Activated CD4-positive, alpha-beta T cell treated with anti-CD3 and anti-CD28 coated beads for 36 hours (primary cell): Measurements from ENCODE around the gene CACNA1C. TPM values are rescaled to one million over a fixed set of nuclear protein-coding genes. Genes with fewer than 3 reads are reported as not detected.

ENCODE experiments used
- ATAC-seq: fragments of 200-7000 bp; cut with Tn5 transposase; one replicate; pipeline ENCODE4 v1.10.0; 2021; ENCODE audit warnings: mild to moderate bottlenecking, moderate library complexity
- CTCF ChIA-PET: fragments of 350-600 bp; sonication (Branson Sonifier 250); formaldehyde crosslinking; loops from one replicate; lab custom pipeline; 2021; ENCODE audit warnings: antibody characterized with exemption; lab: Charles Lee
- POLR2A ChIA-PET: fragments of 350-600 bp; sonication (Branson Sonifier 250); formaldehyde crosslinking; loops from one replicate; lab custom pipeline; 2021; ENCODE audit warnings: antibody characterized with exemption, inconsistent platforms; lab: Charles Lee
- DNase-seq: peaks from one replicate; pipeline ENCODE4 v3.0.0-alpha.2; 2020
- H3K27ac Mint-ChIP-seq: one replicate; pipeline ENCODE4 v1.8.0; 2021; ENCODE audit warnings: mixed read lengths
- H3K27me3 Mint-ChIP-seq: one replicate; pipeline ENCODE4 v1.8.0; 2021; ENCODE audit warnings: mixed read lengths
- H3K36me3 Mint-ChIP-seq: one replicate; pipeline ENCODE4 v1.8.0; 2021; ENCODE audit warnings: low read depth, mixed read lengths
- H3K4me1 Mint-ChIP-seq: one replicate; pipeline ENCODE4 v1.8.0; 2021; ENCODE audit warnings: mixed read lengths
- H3K4me3 Mint-ChIP-seq: one replicate; pipeline ENCODE4 v1.8.0; 2021; ENCODE audit warnings: mild to moderate bottlenecking, moderate library complexity, mixed read lengths
- H3K9me3 Mint-ChIP-seq: one replicate; pipeline ENCODE4 v1.8.0; 2021; ENCODE audit warnings: low read depth, mixed read lengths
- intact Hi-C, 2 experiments: fragments of 100-400 bp; cut with DNase I in 1 of 2; cut with micrococcal nuclease in 1 of 2; formaldehyde crosslinking; loops; one replicate each; pipeline versions ENCODE4 v1.14.2 to v1.15.1; 2022 to 2024; cut with DNase I, micrococcal nuclease
- total RNA-seq, 2 experiments: library from RNA; stranded (reverse); gene quantifications; one replicate each; pipeline ENCODE4 v1.2.3, GENCODE V29; 2021

CACNA1C gene
- total RNA-seq, 2 experiments from 2014 or later = 0.11 TPM

DNA sequence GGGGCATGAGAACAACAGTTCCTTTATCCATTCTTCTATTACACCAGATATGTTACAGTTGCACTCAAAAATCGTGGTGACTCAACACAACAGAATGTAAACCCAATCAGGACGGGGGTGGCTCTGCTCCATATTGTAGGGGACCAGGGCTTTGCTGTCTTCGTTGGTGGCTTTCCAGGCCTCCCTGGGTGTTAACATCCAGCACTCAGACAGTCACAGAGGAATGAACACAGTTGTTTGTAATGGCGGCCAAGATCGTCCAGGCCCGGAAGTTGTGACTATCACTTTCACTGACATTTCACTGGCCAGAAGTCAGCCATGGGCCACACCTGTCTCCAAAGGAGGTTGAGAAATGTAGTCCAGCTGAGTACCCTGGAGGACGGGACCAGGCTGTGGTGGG is 204.1 kb downstream of the CACNA1C start:
- peaks cover 5% of the 10 kb centered on the region for H3K9me3 Mint-ChIP-seq
- ChIA-PET POLR2A (no interaction called here), CTCF (no interaction called here)
- H3K36me3 Mint-ChIP-seq = no peaks in the 10 kb centered on the region
- H3K27me3 Mint-ChIP-seq = no peaks in the 10 kb centered on the region
- peaks cover 6% of the 10 kb centered on the region for H3K4me1 Mint-ChIP-seq
- no peak overlapping the region for H3K27ac Mint-ChIP-seq
- H3K4me3 Mint-ChIP-seq = no peak overlapping the region
- ATAC-seq = no peak
- intact Hi-C loops = no loop called here
- DNase-seq = no peak

DNA sequence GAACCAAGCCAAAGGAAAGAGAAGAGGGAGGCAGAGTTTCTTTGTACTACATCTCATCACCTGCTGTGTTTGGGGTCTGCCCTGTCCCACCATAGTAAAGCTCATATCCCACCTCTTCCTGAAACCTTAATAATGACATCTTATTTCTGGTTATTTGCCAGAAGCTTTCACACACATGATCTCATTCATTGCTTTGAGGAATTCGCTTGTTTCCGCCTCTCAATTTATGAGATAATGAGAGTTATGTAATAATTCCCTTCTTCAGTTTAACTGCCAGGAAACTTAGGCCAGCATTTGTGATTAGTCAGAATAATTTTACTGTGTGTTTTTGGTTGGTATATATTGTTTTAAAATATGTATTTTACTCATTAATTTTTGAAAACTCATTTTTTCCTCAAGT is 205.2 kb downstream of the CACNA1C start:
- peaks cover 6% of the 10 kb centered on the region for H3K4me1 Mint-ChIP-seq

DNA sequence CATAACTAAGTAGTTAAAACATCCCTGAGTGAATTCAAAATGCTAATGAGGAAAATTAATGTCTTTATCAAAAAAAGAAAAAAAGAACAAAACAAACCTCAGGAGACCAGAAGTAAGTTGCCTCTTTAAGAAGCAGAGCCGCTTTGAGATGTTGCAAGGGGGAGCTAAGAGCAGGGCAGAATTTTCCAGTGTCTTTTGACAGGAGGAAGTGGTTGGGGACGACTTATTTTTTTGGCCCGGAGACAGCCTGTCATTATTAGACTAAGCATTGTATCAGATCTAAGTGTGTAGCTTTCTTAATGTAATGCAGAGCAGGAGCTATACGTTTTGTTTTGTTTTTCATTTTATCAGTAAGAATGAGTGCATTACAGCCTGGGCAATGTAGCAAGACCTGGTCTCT is 206.6 kb downstream of the CACNA1C start:
- Mint-ChIP-seq H3K4me1 (peaks cover 6% of the 10 kb centered on the region), H3K4me3 (no peak overlapping the region), H3K36me3 (no peaks in the 10 kb centered on the region), H3K27ac (no peak overlapping the region), H3K27me3 (no peaks in the 10 kb centered on the region), H3K9me3 (peaks cover 5% of the 10 kb centered on the region)
- ChIA-PET POLR2A (no interaction called here), CTCF (interaction anchor here (1.2 kb wide), 1 partner anchor 11 kb away, joined by 3 read pairs; no protein-coding TSS in a partner anchor)
- DNase-seq (no peak), ATAC-seq (no peak)
- intact Hi-C loops = no loop called here

More for the DNA sequence above, 205.2 kb downstream of the CACNA1C start:
- DNase-seq (no peak), ATAC-seq (no peak)
- intact Hi-C loops = no loop called here
- H3K4me3 Mint-ChIP-seq = no peak overlapping the region
- CTCF ChIA-PET = no interaction called here
- peaks cover 5% of the 10 kb centered on the region for H3K9me3 Mint-ChIP-seq
- H3K27ac Mint-ChIP-seq = no peak overlapping the region
- POLR2A ChIA-PET = no interaction called here
- no peaks in the 10 kb centered on the region for H3K27me3 Mint-ChIP-seq
- H3K36me3 Mint-ChIP-seq = no peaks in the 10 kb centered on the region

DNA sequence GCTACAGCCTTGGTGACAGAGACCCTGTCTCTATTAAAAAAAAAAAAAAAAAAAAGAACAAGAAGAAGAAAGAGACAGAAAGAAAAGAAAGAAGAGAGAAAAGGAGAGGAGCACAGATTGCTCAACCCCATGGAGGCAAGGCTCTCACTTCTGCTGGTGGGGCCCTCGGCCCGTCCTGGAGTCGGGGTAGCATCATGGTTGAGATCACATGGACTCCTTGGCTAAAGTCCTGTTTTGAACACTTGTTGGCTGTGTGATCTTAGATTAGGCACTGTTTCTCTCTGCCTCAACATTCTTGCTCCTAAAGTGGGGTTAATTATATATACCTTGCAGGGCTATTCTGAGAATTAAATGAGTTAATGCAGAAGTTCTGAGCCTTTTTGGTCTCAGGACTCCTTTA is 207.7 kb downstream of the CACNA1C start:
- Mint-ChIP-seq H3K4me3 (no peak overlapping the region), H3K27me3 (no peaks in the 10 kb centered on the region), H3K4me1 (peaks cover 6% of the 10 kb centered on the region), H3K36me3 (no peaks in the 10 kb centered on the region), H3K27ac (no peak overlapping the region), H3K9me3 (peaks cover 5% of the 10 kb centered on the region)
- CTCF ChIA-PET = interaction anchor here (0.8 kb wide), 1 partner anchor 470 kb away, joined by 4 read pairs; no protein-coding TSS in a partner anchor
- intact Hi-C loops = no loop called here
- DNase-seq = no peak
- no peak for ATAC-seq
- POLR2A ChIA-PET = no interaction called here

DNA sequence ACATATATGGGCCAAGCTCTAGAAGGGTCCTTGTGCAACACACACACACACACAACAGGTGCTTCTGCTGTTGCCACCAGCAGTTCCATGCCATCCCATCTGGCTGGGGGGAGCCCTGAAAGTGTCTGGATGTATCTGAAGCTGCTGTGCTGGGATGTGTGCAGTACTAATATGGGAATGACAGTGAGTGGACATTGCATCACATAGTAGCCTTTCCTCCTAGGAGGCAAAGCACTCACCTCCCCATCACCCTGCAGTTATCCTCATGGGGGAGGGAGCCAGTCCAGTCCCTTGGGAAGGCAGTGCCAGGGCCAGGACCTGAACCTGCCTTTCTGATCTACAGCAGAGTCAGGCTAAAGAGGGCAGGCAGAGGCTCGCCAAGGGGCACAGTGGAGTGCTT is 208.9 kb downstream of the CACNA1C start:
- POLR2A ChIA-PET = no interaction called here
- Mint-ChIP-seq H3K9me3 (no peaks in the 10 kb centered on the region), H3K4me1 (peaks cover 6% of the 10 kb centered on the region), H3K27me3 (no peaks in the 10 kb centered on the region), H3K4me3 (no peak overlapping the region), H3K36me3 (no peaks in the 10 kb centered on the region), H3K27ac (no peak overlapping the region)
- ATAC-seq (no peak), DNase-seq (no peak)
- intact Hi-C loops = no loop called here
- CTCF ChIA-PET = no interaction called here

DNA sequence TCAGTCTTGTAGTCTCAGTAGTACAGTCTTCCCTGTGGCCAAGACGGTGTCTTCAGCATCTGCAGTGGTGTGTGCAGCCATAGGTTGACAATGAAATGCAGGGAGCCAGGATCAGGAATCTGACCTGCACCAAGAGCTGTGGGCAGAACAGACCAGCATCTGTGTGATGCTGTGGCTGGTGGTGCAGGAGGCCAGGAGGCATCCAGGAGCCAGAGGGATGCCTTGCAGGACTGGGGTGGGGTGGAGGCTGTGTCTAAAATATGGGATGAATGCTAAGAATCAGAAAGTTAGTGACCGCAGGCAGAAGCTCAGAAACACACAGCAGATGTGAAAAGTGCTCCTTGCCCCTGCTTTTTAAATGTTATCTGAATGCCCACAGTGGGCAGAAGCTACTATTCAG is 209.7 kb downstream of the CACNA1C start:
- intact Hi-C loops = no loop called here
- POLR2A ChIA-PET = no interaction called here
- Mint-ChIP-seq H3K27me3 (no peaks in the 10 kb centered on the region), H3K4me1 (peaks cover 6% of the 10 kb centered on the region), H3K36me3 (no peaks in the 10 kb centered on the region), H3K4me3 (no peak overlapping the region), H3K9me3 (no peaks in the 10 kb centered on the region), H3K27ac (no peak overlapping the region)
- CTCF ChIA-PET = interaction anchor here (0.7 to 0.8 kb wide), 2 partner anchors 23 to 173 kb away, joined by 3 read pairs; no protein-coding TSS in a partner anchor
- DNase-seq (no peak), ATAC-seq (no peak)

DNA sequence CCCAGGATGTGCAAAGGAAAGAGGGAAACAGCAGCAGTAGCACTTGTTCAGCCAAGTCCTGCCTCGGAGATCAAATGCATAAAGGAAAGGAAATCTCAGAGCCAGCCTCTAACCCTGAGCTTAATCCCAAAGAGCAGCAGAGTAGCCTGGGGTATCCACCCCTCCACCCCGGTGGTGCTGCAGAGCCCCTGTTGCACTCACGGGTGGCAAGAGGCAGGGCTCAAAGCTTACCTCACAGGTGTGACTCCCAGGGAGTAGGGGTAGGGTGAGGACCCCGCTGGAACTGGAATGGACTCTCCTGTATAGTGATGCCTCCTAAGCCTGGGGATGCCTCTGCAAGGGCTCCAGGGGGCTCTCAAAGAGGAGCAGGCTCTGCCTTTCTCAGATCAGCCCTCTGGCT is 211.1 kb downstream of the CACNA1C start:
- intact Hi-C loops = no loop called here
- POLR2A ChIA-PET = no interaction called here
- Mint-ChIP-seq H3K36me3 (no peaks in the 10 kb centered on the region), H3K9me3 (no peaks in the 10 kb centered on the region), H3K27me3 (no peaks in the 10 kb centered on the region), H3K4me3 (no peak overlapping the region), H3K27ac (no peak overlapping the region), H3K4me1 (peaks cover 6% of the 10 kb centered on the region)
- CTCF ChIA-PET = no interaction called here
- DNase-seq = no peak
- ATAC-seq = no peak

DNA sequence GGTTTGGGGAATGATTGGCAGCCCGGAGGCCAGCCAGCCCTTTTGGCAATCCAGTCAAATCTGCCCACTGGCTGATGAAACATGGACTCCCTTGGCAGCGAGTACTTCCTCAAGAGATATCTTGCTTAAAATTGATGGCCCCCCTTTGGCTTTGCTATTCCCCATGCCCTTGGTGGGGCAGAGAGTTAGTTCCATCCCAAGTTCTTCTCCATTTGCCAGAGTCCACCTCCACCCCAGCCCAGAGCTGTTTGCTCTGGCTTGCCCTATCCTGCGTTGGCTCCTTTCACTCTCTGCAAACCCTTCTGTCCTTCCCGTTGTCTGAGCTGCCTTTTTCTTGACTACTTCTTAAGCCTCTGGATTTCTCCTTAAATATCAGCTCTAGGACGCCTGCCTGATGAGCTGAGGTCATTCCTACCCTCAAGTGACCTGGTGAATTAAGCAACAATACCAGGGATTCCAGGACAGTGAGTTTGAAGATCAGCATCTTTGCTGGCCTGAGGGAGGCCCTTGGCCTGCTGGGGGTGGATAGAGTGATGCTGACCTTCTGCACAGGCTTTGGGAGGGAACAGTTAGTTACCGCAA is 212.0 kb downstream of the CACNA1C start:
- Mint-ChIP-seq H3K27ac (no peak overlapping the region), H3K9me3 (no peaks in the 10 kb centered on the region), H3K4me3 (no peak overlapping the region), H3K36me3 (no peaks in the 10 kb centered on the region), H3K4me1 (peaks cover 2% of the 10 kb centered on the region), H3K27me3 (no peaks in the 10 kb centered on the region)
- ChIA-PET POLR2A (no interaction called here), CTCF (interaction anchor here (0.6 kb wide), 1 partner anchor 44 kb away, joined by 3 read pairs; no protein-coding TSS in a partner anchor)
- intact Hi-C loops = no loop called here
- DNase-seq (no peak), ATAC-seq (no peak)

DNA sequence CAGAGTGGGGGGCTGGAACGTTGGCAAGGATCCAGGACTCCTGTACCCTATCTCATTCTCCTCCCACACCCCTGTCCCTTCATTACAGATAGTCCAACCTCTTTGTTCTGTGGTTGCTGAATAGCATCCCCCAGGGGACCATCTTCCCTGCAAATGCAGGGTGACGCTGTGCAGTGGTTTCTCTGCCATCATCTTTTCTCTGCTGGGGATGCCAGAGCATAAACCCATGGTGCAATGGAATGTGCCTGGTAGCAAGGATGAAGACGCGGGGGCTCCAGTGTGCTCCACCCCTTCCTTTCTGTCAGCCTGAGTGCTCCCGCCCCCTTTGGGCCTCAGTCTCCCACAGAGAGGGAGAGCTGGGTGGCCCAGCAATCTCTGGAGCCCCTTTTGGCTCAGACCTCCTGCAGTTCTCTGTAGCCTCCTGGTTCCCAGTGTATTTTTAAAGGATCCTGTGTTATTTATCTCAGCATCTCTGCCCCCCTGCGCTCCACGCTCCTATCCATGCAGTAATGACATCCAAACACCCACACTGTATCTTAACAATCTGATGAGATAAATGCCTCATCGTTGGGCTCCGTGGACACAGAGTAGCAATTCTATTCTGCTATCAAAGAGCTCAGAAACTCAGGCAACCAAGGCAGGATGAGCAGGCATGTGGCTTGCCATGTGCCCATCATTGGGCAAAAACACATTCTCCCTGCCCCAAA is 212.8 kb downstream of the CACNA1C start:
- Mint-ChIP-seq H3K4me3 (no peak overlapping the region), H3K27ac (no peak overlapping the region), H3K27me3 (no peaks in the 10 kb centered on the region), H3K36me3 (no peaks in the 10 kb centered on the region), H3K4me1 (no peaks in the 10 kb centered on the region), H3K9me3 (no peaks in the 10 kb centered on the region)
- DNase-seq (no peak), ATAC-seq (no peak)
- CTCF ChIA-PET = interaction anchor here (1.0 kb wide), 1 partner anchor 183 kb away, joined by 4 read pairs; no protein-coding TSS in a partner anchor
- POLR2A ChIA-PET = no interaction called here
- intact Hi-C loops = no loop called here

DNA sequence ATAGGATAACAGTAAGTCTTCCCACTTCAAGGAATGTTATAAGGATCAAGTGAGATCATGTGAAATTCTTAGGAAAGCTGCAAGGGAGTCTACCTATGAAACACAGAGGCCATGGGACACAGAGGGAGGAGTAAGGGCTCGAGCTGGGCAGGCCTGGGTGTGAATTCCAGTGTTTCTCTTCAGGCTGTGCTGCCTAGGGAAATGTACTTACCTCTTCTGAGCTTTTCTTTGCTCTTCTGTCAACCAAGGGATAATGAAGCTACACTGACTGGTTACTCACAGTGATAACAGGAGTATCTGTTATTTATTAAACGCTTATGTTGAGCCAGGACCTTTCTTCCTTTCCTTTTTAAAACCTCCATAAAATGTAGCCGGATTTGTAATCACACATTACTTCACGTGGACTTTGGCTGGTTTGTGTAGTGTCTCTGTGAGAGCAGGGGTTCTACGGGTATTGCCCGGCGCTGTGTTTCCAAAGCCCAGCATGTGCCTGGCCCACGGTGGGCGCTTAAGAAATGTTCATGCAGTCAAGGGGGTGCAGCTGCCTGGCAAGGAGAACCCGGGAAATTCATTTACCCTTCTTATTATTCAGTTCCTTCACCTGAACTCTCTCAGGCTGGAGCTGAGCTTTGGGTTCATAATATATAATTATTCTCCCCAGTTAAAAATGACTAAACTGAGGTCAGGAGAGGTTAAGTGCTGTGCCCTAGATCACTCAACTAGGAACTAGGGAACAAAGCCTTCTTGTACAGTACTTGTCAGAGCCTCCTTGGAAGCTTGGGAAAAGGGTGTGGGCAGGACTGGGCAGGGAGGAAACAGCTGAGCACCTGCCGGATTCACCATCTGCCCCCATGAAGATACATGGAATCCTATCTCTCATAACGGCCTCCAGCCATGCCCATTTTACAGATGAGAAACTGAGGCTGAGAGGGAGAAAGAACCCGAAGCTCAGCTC is 214.2 kb downstream of the CACNA1C start:
- POLR2A ChIA-PET = no interaction called here
- H3K9me3 Mint-ChIP-seq = no peaks in the 10 kb centered on the region
- no peaks in the 10 kb centered on the region for H3K27me3 Mint-ChIP-seq
- no peak overlapping the region for H3K4me3 Mint-ChIP-seq
- DNase-seq (no peak), ATAC-seq (no peak)
- intact Hi-C loops = no loop called here
- H3K4me1 Mint-ChIP-seq = no peaks in the 10 kb centered on the region
- H3K36me3 Mint-ChIP-seq = no peaks in the 10 kb centered on the region
- no peak overlapping the region for H3K27ac Mint-ChIP-seq
- CTCF ChIA-PET = interaction anchor here (1.0 kb wide), 1 partner anchor 184 kb away, joined by 4 read pairs; no protein-coding TSS in a partner anchor

DNA sequence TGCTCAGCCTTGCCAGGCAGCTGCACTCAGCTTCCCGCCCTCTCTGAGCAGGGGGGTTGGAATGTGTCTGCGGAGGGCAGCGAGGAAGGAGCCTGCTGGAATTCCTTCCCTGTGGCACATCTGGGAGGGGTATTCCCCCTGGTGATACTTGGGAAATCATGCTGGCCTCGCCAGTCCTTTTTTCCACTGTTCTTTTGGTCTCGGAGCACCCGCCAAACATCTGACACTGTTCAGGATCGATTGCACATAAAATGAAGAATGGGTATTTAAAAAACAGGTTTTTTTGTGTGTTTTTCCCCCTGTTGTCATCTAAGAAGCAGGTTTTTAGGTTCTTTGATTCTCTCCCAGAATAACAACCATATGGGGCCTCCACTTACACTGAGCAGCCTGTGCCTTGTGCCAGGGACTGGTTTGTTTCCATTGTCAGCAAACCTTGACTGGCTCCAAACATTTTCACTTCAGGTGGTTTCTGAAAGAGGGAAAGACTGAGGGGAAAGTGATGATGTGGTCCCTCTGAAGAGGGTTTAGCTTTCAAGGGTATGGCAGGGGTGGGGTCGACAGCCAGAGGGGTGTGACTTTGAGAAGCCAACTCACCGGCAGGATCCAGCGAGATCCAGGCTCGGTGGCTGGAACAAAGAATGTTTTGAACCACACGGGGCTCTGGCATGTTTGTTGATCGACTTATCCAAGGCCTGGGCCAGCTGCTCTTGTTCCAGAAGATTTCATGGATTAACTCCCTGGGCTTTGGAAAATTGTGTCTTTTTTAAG is 215.1 kb downstream of the CACNA1C start:
- ChIA-PET POLR2A (no interaction called here), CTCF (no interaction called here)
- Mint-ChIP-seq H3K36me3 (no peaks in the 10 kb centered on the region), H3K27me3 (no peaks in the 10 kb centered on the region), H3K9me3 (no peaks in the 10 kb centered on the region), H3K4me3 (no peak overlapping the region), H3K27ac (no peak overlapping the region), H3K4me1 (no peaks in the 10 kb centered on the region)
- intact Hi-C loops = no loop called here
- DNase-seq = no peak
- no peak for ATAC-seq
